Stimulated activated CD8-positive, alpha-beta memory T cell treated with anti-CD3 and anti-CD28 coated beads, Interleukin-12 subunit alpha, Interleukin-12 subunit beta, amount 100 ng/mL, for 1 hour (primary cell): ENCODE measurements around the gene MAGEB17.
"Not testable (repeated sequence)": the region's sequence is repeated elsewhere in the genome, so short reads cannot be mapped to it uniquely, and the experiment has no call there.

Experiments
- DNase-seq: peaks from one replicate; pipeline ENCODE4 v3.0.0-alpha.2; 2020; ENCODE audit warnings: low read depth

The MAGEB17 gene

GRCh38 chrX:16156692-16157331 is 10.5 kb upstream of the MAGEB17 start:
- no peak for DNase-seq

GRCh38 chrX:16160729-16161128 is 6.6 kb upstream of the MAGEB17 start:
- no peak for DNase-seq

- not testable (repeated sequence) for DNase-seq
Observed at GRCh38 chrX:16161173-16161572, 6.1 kb upstream of the MAGEB17 start.

- no peak for DNase-seq
Observed at GRCh38 chrX:16162391-16162790, 4.9 kb upstream of the MAGEB17 start.

- DNase-seq: no peak
Observed at GRCh38 chrX:16164748-16165147, 2.5 kb upstream of the MAGEB17 start.

- no peak for DNase-seq
Observed at GRCh38 chrX:16171039-16171438, 3.8 kb downstream of the MAGEB17 start.

GRCh38 chrX:16171944-16172343 is 4.7 kb downstream of the MAGEB17 start:
- DNase-seq: no peak

- no peak for DNase-seq
Observed at GRCh38 chrX:16172391-16172790, 5.1 kb downstream of the MAGEB17 start.

- no peak for DNase-seq
Observed at GRCh38 chrX:16175329-16176061, 8.2 kb downstream of the MAGEB17 start.

GRCh38 chrX:16177260-16177659 is 10.0 kb downstream of the MAGEB17 start:
- DNase-seq: no peak

GRCh38 chrX:16183843-16184242 is 16.6 kb downstream of the MAGEB17 start:
- not testable (repeated sequence) for DNase-seq

- DNase-seq: no peak
Observed at GRCh38 chrX:16185725-16186136, 18.4 kb downstream of the MAGEB17 start.

GRCh38 chrX:16186380-16187007 is 19.2 kb downstream of the MAGEB17 start:
- no peak for DNase-seq

- DNase-seq: no peak
Observed at GRCh38 chrX:16187024-16187760, 19.9 kb downstream of the MAGEB17 start.

GRCh38 chrX:16188687-16189086 is 21.4 kb downstream of the MAGEB17 start:
- no peak for DNase-seq

GRCh38 chrX:16191605-16192004 is 24.3 kb downstream of the MAGEB17 start:
- DNase-seq: no peak

- no peak for DNase-seq
Observed at GRCh38 chrX:16196829-16197228, 29.5 kb downstream of the MAGEB17 start.

- DNase-seq: no peak
Observed at GRCh38 chrX:16199343-16199742, 32.1 kb downstream of the MAGEB17 start.

- DNase-seq: no peak
Observed at GRCh38 chrX:16202943-16203342, 35.7 kb downstream of the MAGEB17 start.

- DNase-seq: no peak
Observed at GRCh38 chrX:16204538-16204937, 37.3 kb downstream of the MAGEB17 start.

GRCh38 chrX:16205840-16206239 is 38.6 kb downstream of the MAGEB17 start:
- DNase-seq: no peak

GRCh38 chrX:16207634-16208033 is 40.4 kb downstream of the MAGEB17 start:
- no peak for DNase-seq

GRCh38 chrX:16208601-16209000 is 41.3 kb downstream of the MAGEB17 start:
- DNase-seq: no peak
